ENCODE data around the gene OR51M1.
"Not testable (repeated sequence)": the region's sequence is repeated elsewhere in the genome, so short reads cannot be mapped to it uniquely, and the experiment has no call there.

Gene OR51M1

GRCh38 chr11:5383576-5383975 lies at the start of gene OR51M1:
Gene OR51M1, plus strand, starts transcription at chr11:5383812. Its CDS starts 5,587 bp downstream, at chr11:5389399.
- no peak for DNase-seq (ENCODE audit: low spot score)

- DNase-seq (ENCODE audit: low spot score), result no peak
Measured at GRCh38 chr11:5335170-5335569, 48.4 kb upstream of the OR51M1 start.

GRCh38 chr11:5336331-5336730 lies 47.3 kb upstream of the OR51M1 start:
- no peak for DNase-seq (ENCODE audit: low spot score)

GRCh38 chr11:5337253-5337652 lies 46.4 kb upstream of the OR51M1 start:
- not testable (repeated sequence) for DNase-seq (ENCODE audit: low spot score)

- DNase-seq (ENCODE audit: low spot score), result no peak
Measured at GRCh38 chr11:5339771-5340322, 43.8 kb upstream of the OR51M1 start.

GRCh38 chr11:5343474-5344335 lies 39.9 kb upstream of the OR51M1 start, which contains the start of gene OR51B5:
Gene OR51B5, minus strand, starts transcription at chr11:5343524. Its CDS starts 0 bp downstream, at chr11:5343524.
- no peak for DNase-seq (ENCODE audit: low spot score)

- DNase-seq (ENCODE audit: low spot score), result no peak
Measured at GRCh38 chr11:5345831-5346230, 37.8 kb upstream of the OR51M1 start.

GRCh38 chr11:5348551-5349194 lies 34.9 kb upstream of the OR51M1 start:
- no peak for DNase-seq (ENCODE audit: low spot score)

GRCh38 chr11:5349550-5349949 lies 34.1 kb upstream of the OR51M1 start:
- DNase-seq (ENCODE audit: low spot score), result no peak

- no peak for DNase-seq (ENCODE audit: low spot score)
Measured at GRCh38 chr11:5351208-5351607, 32.4 kb upstream of the OR51M1 start, which contains the start of gene OR51B6. Gene OR51B6, plus strand, starts transcription at chr11:5351508. Its CDS starts 0 bp downstream, at chr11:5351508.

GRCh38 chr11:5356031-5356430 lies 27.6 kb upstream of the OR51M1 start:
- not testable (repeated sequence) for DNase-seq (ENCODE audit: low spot score)

GRCh38 chr11:5362017-5362625 lies 21.5 kb upstream of the OR51M1 start:
- DNase-seq (ENCODE audit: low spot score), result no peak

GRCh38 chr11:5363679-5364078 lies 19.9 kb upstream of the OR51M1 start:
- no peak for DNase-seq (ENCODE audit: low spot score)

GRCh38 chr11:5364214-5364613 lies 19.4 kb upstream of the OR51M1 start:
- no peak for DNase-seq (ENCODE audit: low spot score)

GRCh38 chr11:5366365-5366764 lies 17.2 kb upstream of the OR51M1 start:
- not testable (repeated sequence) for DNase-seq (ENCODE audit: low spot score)

- no peak for DNase-seq (ENCODE audit: low spot score)
Measured at GRCh38 chr11:5366856-5367255, 16.8 kb upstream of the OR51M1 start.

- no peak for DNase-seq (ENCODE audit: low spot score)
Measured at GRCh38 chr11:5367448-5368074, 16.1 kb upstream of the OR51M1 start.

- DNase-seq (ENCODE audit: low spot score), result no peak
Measured at GRCh38 chr11:5368502-5369043, 15.0 kb upstream of the OR51M1 start.

- no peak for DNase-seq (ENCODE audit: low spot score)
Measured at GRCh38 chr11:5369789-5370188, 13.8 kb upstream of the OR51M1 start.

- DNase-seq (ENCODE audit: low spot score), result peak; percentile 35
Measured at GRCh38 chr11:5380740-5381342, 2.8 kb upstream of the OR51M1 start.

GRCh38 chr11:5384335-5384734 lies 723 bp downstream of the OR51M1 start:
- no peak for DNase-seq (ENCODE audit: low spot score)

Data from activated CD4-positive, alpha-beta T cell treated with anti-CD3 and anti-CD28 coated beads, Interleukin-2, Interleukin-4, amounts not matched to agents 100 ng/mL and 50 ng/mL, durations not matched to agents 16 hours and 8 hours (primary cell).